DOHH2 (cell line): ENCODE measurements around the gene PLG.

Source experiments
- EZH2phosphoT487 ChIP-seq: fragments of 200-600 bp; sonication (generic); IDR thresholded peaks from 2 replicates; pipeline ENCODE4 v1.6.1; 2017; ENCODE audit warnings: borderline replicate concordance, mild to moderate bottlenecking, antibody characterized with exemption, low read length, moderate library complexity, mixed read lengths
- TF ChIP-seq, protein P1 (sequence below): fragments of 200-600 bp; sonication (generic); IDR thresholded peaks from one replicate; pipeline ENCODE4 v1.5.1; 2014; ENCODE audit warnings: antibody characterized with exemption, mild to moderate bottlenecking, low read depth, low read length; ENCODE audit not compliant: poor library complexity, severe bottlenecking

DNA sequence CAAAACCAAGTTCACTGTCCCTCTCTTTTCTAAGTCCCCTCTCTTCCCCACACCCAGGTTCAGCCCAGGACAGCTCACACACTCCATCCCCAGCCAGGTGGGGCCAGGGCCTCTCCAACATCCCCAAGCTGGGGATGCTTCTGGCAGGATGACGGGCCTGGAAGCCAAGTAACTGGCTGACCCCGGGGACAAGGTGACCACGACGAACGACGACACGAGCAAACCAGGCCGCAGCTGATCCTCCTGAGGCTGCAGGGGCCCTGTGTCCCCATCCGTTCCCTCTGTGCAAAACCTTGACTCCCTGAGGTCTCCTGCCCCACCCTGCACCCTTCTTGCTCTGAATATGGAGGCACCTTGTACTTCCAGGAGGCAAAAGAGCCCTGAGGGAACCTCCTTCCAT lies 11.6 kb upstream of the PLG start:
- TF ChIP-seq, protein P1, sequence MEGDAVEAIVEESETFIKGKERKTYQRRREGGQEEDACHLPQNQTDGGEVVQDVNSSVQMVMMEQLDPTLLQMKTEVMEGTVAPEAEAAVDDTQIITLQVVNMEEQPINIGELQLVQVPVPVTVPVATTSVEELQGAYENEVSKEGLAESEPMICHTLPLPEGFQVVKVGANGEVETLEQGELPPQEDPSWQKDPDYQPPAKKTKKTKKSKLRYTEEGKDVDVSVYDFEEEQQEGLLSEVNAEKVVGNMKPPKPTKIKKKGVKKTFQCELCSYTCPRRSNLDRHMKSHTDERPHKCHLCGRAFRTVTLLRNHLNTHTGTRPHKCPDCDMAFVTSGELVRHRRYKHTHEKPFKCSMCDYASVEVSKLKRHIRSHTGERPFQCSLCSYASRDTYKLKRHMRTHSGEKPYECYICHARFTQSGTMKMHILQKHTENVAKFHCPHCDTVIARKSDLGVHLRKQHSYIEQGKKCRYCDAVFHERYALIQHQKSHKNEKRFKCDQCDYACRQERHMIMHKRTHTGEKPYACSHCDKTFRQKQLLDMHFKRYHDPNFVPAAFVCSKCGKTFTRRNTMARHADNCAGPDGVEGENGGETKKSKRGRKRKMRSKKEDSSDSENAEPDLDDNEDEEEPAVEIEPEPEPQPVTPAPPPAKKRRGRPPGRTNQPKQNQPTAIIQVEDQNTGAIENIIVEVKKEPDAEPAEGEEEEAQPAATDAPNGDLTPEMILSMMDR: no peak
- TF ChIP-seq EZH2phosphoT487: no peak
